HepG2 (cell line): ENCODE measurements around the gene SMC1B. TPM values are rescaled to one million over a fixed set of nuclear protein-coding genes. Genes with fewer than 3 reads are reported as not detected.

Source experiments
- ATAC-seq: fragments of 200-7000 bp; cut with Tn5 transposase; 3 replicates; pipeline ENCODE4 v1.9.1; 2020; ENCODE audit warnings: mild to moderate bottlenecking, moderate library complexity
- BruUV-seq: library from RNA; stranded (reverse); fragments of 400-500 nt; replicated peaks from 2 replicates; lab custom pipeline; 2021; lab: Mats Ljungman, UMichigan
- CTCF ChIA-PET: fragments of 300-600 bp; formaldehyde crosslinking; extraction: SDS; loops from one replicate; lab custom pipeline; 2021; ENCODE audit warnings: low total read pairs, inconsistent platforms, low intra/inter-chr PET ratio; lab: Yijun Ruan, JAX
- POLR2A ChIA-PET: fragments of 350-600 bp; sonication (Branson Sonifier 250); formaldehyde crosslinking; loops from one replicate; lab custom pipeline; 2020; ENCODE audit warnings: antibody characterized with exemption, inconsistent platforms; lab: Yijun Ruan, JAX
- DNase-seq: peaks from one replicate; pipeline ENCODE4 v3.0.0-alpha.2; 2015; ENCODE audit warnings: low spot score
- FAIRE-seq: peaks from 3 replicates; lab custom pipeline; 2011; peaks lifted over from hg19 to GRCh38; lab: Jason Lieb, UNC
- H2AFZ ChIP-seq: one replicate; pipeline ENCODE4 v1.6.1; 2011; ENCODE audit warnings: low read length, inconsistent platforms
- H3K27ac ChIP-seq: fragments of 300-600 bp; 3 replicates; pipeline ENCODE4 v1.8.0; 2011; ENCODE audit warnings: mixed run types, mild to moderate bottlenecking, mixed read lengths, low read length, inconsistent platforms; ENCODE audit not compliant: insufficient read depth; ENCODE audit errors: extremely low read length
- H3K27me3 ChIP-seq, 2 experiments: fragments of 200-600 bp in 1 of 2; 2 replicates in 1 of 2; 3 replicates in 1 of 2; pipeline versions ENCODE4 v1.6.0 to v1.8.0; 2011; ENCODE audit warnings: low read length in 2 of 2, mild to moderate bottlenecking in 2 of 2, moderate library complexity in 2 of 2, inconsistent platforms in 1 of 2; ENCODE audit not compliant: insufficient read depth in 2 of 2, control insufficient read depth in 1 of 2
- H3K36me3 ChIP-seq, 2 experiments: fragments of 200-600 bp in 1 of 2; replicated peaks in 1 of 2; 2 replicates in 1 of 2; 3 replicates in 1 of 2; pipeline versions ENCODE4 v1.5.1 to v1.8.0; 2011; ENCODE audit warnings: low read length in 2 of 2, inconsistent platforms in 1 of 2; ENCODE audit not compliant: insufficient read depth in 2 of 2, control insufficient read depth in 1 of 2
- H3K4me1 ChIP-seq: 2 replicates; pipeline ENCODE4 v1.5.1; 2012; ENCODE audit warnings: low read length, inconsistent platforms; ENCODE audit not compliant: insufficient read depth
- H3K4me2 ChIP-seq: 2 replicates; pipeline ENCODE4 v1.6.0; 2011; ENCODE audit warnings: low read depth, low read length, inconsistent platforms
- H3K4me3 ChIP-seq, 3 experiments: fragments of 200-600 bp in 1 of 3; sonication (generic), shearing (Covaris generic) in 1 of 3; replicated peaks in 1 of 3; 2 replicates each; pipeline ENCODE4 v1.5.1; 2011 to 2016; ENCODE audit warnings: low read length in 3 of 3, inconsistent platforms in 2 of 3, low read depth in 2 of 3, mild to moderate bottlenecking in 2 of 3, control low read depth in 1 of 3, mixed read lengths in 1 of 3; ENCODE audit not compliant: insufficient read depth in 1 of 3
- H3K79me2 ChIP-seq: one replicate; pipeline ENCODE4 v1.6.1; 2011; ENCODE audit warnings: low read length, inconsistent platforms; ENCODE audit not compliant: insufficient read depth
- H3K9ac ChIP-seq: 2 replicates; pipeline ENCODE4 v1.6.0; 2011; ENCODE audit warnings: mild to moderate bottlenecking, low read depth, low read length, inconsistent platforms; ENCODE audit not compliant: insufficient read depth
- H3K9me3 ChIP-seq: 2 replicates; pipeline ENCODE4 v1.5.1; 2012; ENCODE audit warnings: mild to moderate bottlenecking, low read length
- H4K20me1 ChIP-seq: 2 replicates; pipeline ENCODE4 v1.6.0; 2011; ENCODE audit warnings: inconsistent platforms, mild to moderate bottlenecking, low read length, moderate library complexity; ENCODE audit not compliant: insufficient read depth
- ARNTL ChIP-seq: sonication (generic); formaldehyde crosslinking; IDR thresholded peaks from 2 replicates; pipeline ENCODE4 v1.4.0; 2020; ENCODE audit warnings: mild to moderate bottlenecking, missing genetic modification reagents
- BRCA1 ChIP-seq: sonication (generic); formaldehyde crosslinking; IDR thresholded peaks from 2 replicates; pipeline ENCODE4 v1.4.0; 2020; ENCODE audit warnings: missing genetic modification reagents
- ERF ChIP-seq: IDR thresholded peaks from 2 replicates; pipeline ENCODE4 v1.6.1; 2018; ENCODE audit warnings: missing biosample characterization, missing genetic modification reagents
- GATAD1 ChIP-seq: IDR thresholded peaks from 2 replicates; pipeline ENCODE4 v1.6.1; 2016; ENCODE audit warnings: missing genetic modification reagents, missing compliant biosample characterization
- GLI4 ChIP-seq: sonication (generic); formaldehyde crosslinking; IDR thresholded peaks from 2 replicates; pipeline ENCODE4 v1.5.1; 2020; ENCODE audit warnings: missing genetic modification reagents, mild to moderate bottlenecking, moderate library complexity, borderline replicate concordance
- IRX3 ChIP-seq: sonication (generic); formaldehyde crosslinking; IDR thresholded peaks from 2 replicates; pipeline ENCODE4 v1.8.1; 2023; ENCODE audit warnings: mild to moderate bottlenecking, low read depth, missing genetic modification reagents, borderline replicate concordance
- KDM1A ChIP-seq: IDR thresholded peaks from 2 replicates; pipeline ENCODE4 v1.6.1; 2016; ENCODE audit warnings: missing compliant biosample characterization
- KDM5A ChIP-seq: fragments of 200-600 bp; sonication (generic); IDR thresholded peaks from 2 replicates; pipeline ENCODE4 v1.7.0; 2018; ENCODE audit warnings: antibody characterized with exemption, mild to moderate bottlenecking, low read length, borderline replicate concordance
- KMT2B ChIP-seq: IDR thresholded peaks from 2 replicates; pipeline ENCODE4 v1.6.1; 2016; ENCODE audit warnings: missing genetic modification reagents, missing compliant biosample characterization
- MED1 ChIP-seq: sonication (generic); formaldehyde crosslinking; IDR thresholded peaks from 2 replicates; pipeline ENCODE4 v1.4.0; 2020; ENCODE audit warnings: missing genetic modification reagents
- MXD4 ChIP-seq: IDR thresholded peaks from 2 replicates; pipeline ENCODE4 v1.6.1; 2016; ENCODE audit warnings: mild to moderate bottlenecking, missing biosample characterization, missing genetic modification reagents
- MXI1 ChIP-seq: IDR thresholded peaks from 3 replicates; pipeline ENCODE4 v1.6.1; 2012; ENCODE audit warnings: low read depth, low read length, inconsistent platforms, borderline replicate concordance
- STAT5B ChIP-seq: sonication (generic); formaldehyde crosslinking; IDR thresholded peaks from 2 replicates; pipeline ENCODE4 v1.4.0; 2020; ENCODE audit warnings: missing genetic modification reagents
- ZC3H4 ChIP-seq: sonication (generic); formaldehyde crosslinking; IDR thresholded peaks from 2 replicates; pipeline ENCODE4 v1.4.0; 2020; ENCODE audit warnings: missing genetic modification reagents, borderline replicate concordance
- ZIK1 ChIP-seq: sonication (generic); formaldehyde crosslinking; IDR thresholded peaks from 2 replicates; pipeline ENCODE4 v1.5.0; 2020; ENCODE audit warnings: mild to moderate bottlenecking, low read depth, missing genetic modification reagents, borderline replicate concordance
- ZNF772 ChIP-seq: sonication (generic); formaldehyde crosslinking; IDR thresholded peaks from 2 replicates; pipeline ENCODE4 v1.5.0; 2020; ENCODE audit warnings: mild to moderate bottlenecking, missing genetic modification reagents
- WGBS: methylation state at CpG from one replicate; pipeline ENCODE4 v1.1.6; 2017; ENCODE audit warnings: low lambda C conversion rate; 5-methylcytosine and 5-hydroxymethylcytosine counted together
- in situ Hi-C: cut with HindIII; loops from 2 replicates; pipeline ENCODE4 v1.10.0; 2017; ENCODE audit warnings: low pct_unique_long_range_greater_than_20kb; ENCODE audit not compliant: extremely low pct_ligation_motif_present
- intact Hi-C: fragments of 100-400 bp; cut with micrococcal nuclease; formaldehyde crosslinking; loops from one replicate; pipeline ENCODE4 v1.10.0; 2022; ENCODE audit not compliant: unreplicated experiment
- polyA plus RNA-seq, 8 experiments: library from polyadenylated mRNA; depleted of rRNA in 3 of 8; stranded (reverse) in 7 of 8; unstranded in 1 of 8; fragments of >200 nt; fragmentation: Illumina TruSeq in 4 of 8; extraction: Trizol in 4 of 8; gene quantifications; 2 replicates each; pipeline versions ENCODE4 v1.2.1 to v1.2.3, GENCODE V29; 2011 to 2016; ENCODE audit warnings: low read depth in 4 of 8, missing spikeins in 1 of 8, mixed read lengths in 1 of 8; ENCODE audit not compliant: insufficient read depth in 1 of 8
- total RNA-seq, 5 experiments: library from RNA; depleted of rRNA; stranded (reverse); fragments of >200 nt; fragmentation: Illumina TruSeq; extraction: Trizol; gene quantifications; 2 replicates each; pipeline ENCODE4 v1.2.3, GENCODE V29; 2016; ENCODE audit warnings: low read depth in 1 of 5
- TF ChIP-seq, protein P1 (sequence below): sonication (generic); formaldehyde crosslinking; IDR thresholded peaks from 2 replicates; pipeline ENCODE4 v1.8.0; 2022; ENCODE audit warnings: missing genetic modification reagents, mild to moderate bottlenecking, inconsistent platforms, borderline replicate concordance
- TF ChIP-seq, protein P2 (sequence below): sonication (generic); formaldehyde crosslinking; conservative IDR thresholded peaks from 2 replicates; pipeline ENCODE4 v1.4.0; 2020; ENCODE audit warnings: missing genetic modification reagents

Gene SMC1B
- total and polyA plus RNA-seq, 2 of the 13 experiments (the other 11 are each of a cell fraction or from before 2014, with no cell fraction given) = not detected

GRCh38 chr22:45353786-45354185 is 59.6 kb downstream of the SMC1B start:
- 95% methylated on average over 5 of the region's 5 CpGs for WGBS
- ATAC-seq = no peak
- BruUV-seq = no TSS peak
- Histone ChIP-seq H3K4me3 (no peak overlapping the region), H3K79me2 (no peaks in the 10 kb centered on the region), H3K9me3 (no peaks in the 10 kb centered on the region), H3K36me3 (no peaks in the 10 kb centered on the region), H2AFZ (no peak overlapping the region), H3K27ac (no peak overlapping the region), H4K20me1 (no peaks in the 10 kb centered on the region), H3K4me2 (no peak overlapping the region), H3K4me1 (no peaks in the 10 kb centered on the region), H3K27me3 (no peaks in the 10 kb centered on the region), H3K9ac (no peak overlapping the region)
- DNase-seq = no peak
- ChIA-PET CTCF (no interaction called here), POLR2A (interaction anchor here (1.1 kb wide), 1 partner anchor 120 kb away, joined by 3 read pairs; no protein-coding TSS in a partner anchor)
- in situ Hi-C loops = no loop called here
- intact Hi-C loops = no loop called here
- FAIRE-seq = no peak
- TF ChIP-seq, protein P1, sequence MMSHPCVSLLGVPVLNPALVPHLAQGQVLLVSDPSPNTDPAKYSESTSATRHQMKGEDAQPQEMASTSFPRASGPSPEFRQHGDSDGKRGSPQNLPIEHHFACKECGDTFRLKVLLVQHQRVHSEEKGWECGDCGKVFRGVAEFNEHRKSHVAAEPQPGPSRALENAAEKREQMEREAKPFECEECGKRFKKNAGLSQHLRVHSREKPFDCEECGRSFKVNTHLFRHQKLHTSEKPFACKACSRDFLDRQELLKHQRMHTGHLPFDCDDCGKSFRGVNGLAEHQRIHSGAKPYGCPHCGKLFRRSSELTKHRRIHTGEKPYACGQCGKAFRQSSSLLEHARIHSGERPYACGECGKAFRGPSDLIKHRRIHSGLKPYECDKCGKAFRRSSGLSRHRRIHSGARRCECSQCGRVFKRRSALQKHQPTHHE (CRISPR knock-in tag) = no peak
- TF ChIP-seq ZC3H4 (no peak), BRCA1 (CRISPR knock-in tag) (no peak), ZNF772 (CRISPR knock-in tag) (no peak), MXI1 (no peak), MXD4 (CRISPR knock-in tag) (no peak), KMT2B (CRISPR knock-in tag) (no peak), ERF (no peak), MED1 (CRISPR knock-in tag) (no peak), STAT5B (CRISPR knock-in tag) (no peak), KDM1A (CRISPR knock-in tag) (no peak), ARNTL (CRISPR knock-in tag) (no peak), GATAD1 (CRISPR knock-in tag) (no peak), KDM5A (no peak), ZIK1 (CRISPR knock-in tag) (no peak), IRX3 (CRISPR knock-in tag) (no peak), GLI4 (CRISPR knock-in tag) (no peak)
- TF ChIP-seq, protein P2, sequence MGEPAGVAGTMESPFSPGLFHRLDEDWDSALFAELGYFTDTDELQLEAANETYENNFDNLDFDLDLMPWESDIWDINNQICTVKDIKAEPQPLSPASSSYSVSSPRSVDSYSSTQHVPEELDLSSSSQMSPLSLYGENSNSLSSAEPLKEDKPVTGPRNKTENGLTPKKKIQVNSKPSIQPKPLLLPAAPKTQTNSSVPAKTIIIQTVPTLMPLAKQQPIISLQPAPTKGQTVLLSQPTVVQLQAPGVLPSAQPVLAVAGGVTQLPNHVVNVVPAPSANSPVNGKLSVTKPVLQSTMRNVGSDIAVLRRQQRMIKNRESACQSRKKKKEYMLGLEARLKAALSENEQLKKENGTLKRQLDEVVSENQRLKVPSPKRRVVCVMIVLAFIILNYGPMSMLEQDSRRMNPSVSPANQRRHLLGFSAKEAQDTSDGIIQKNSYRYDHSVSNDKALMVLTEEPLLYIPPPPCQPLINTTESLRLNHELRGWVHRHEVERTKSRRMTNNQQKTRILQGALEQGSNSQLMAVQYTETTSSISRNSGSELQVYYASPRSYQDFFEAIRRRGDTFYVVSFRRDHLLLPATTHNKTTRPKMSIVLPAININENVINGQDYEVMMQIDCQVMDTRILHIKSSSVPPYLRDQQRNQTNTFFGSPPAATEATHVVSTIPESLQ = no peak
